IPS-11a (cell line): ENCODE results near the gene CXorf65.

Experiments
- H3K4me3 ChIP-seq: one replicate; pipeline ENCODE4 v1.5.1; 2013; ENCODE audit warnings: low read depth, low read length, control low read depth

CXorf65 gene

GRCh38 chrX:71107762-71108360 lies 1.3 kb upstream of the CXorf65 start:
- no peak overlapping the region for H3K4me3 ChIP-seq

GRCh38 chrX:71107245-71107644 lies 705 bp upstream of the CXorf65 start:
- no peak overlapping the region for H3K4me3 ChIP-seq

- H3K4me3 ChIP-seq = no peak overlapping the region
Observed at GRCh38 chrX:71105628-71106027, 912 bp downstream of the CXorf65 start.

- H3K4me3 ChIP-seq = no peak overlapping the region
Observed at GRCh38 chrX:71103110-71103983, 3.2 kb downstream of the CXorf65 start.

GRCh38 chrX:71102292-71102691 lies 4.2 kb downstream of the CXorf65 start:
- H3K4me3 ChIP-seq = no peak overlapping the region

- no peak overlapping the region for H3K4me3 ChIP-seq
Observed at GRCh38 chrX:71100581-71101505, 5.7 kb downstream of the CXorf65 start.

- H3K4me3 ChIP-seq = no peak overlapping the region
Observed at GRCh38 chrX:71099736-71100135, 6.8 kb downstream of the CXorf65 start.

- H3K4me3 ChIP-seq = no peak overlapping the region
Observed at GRCh38 chrX:71098951-71099506, 7.5 kb downstream of the CXorf65 start.

- no peak overlapping the region for H3K4me3 ChIP-seq
Observed at GRCh38 chrX:71098302-71098701, 8.2 kb downstream of the CXorf65 start.

GRCh38 chrX:71096760-71097032 lies 9.8 kb downstream of the CXorf65 start:
- H3K4me3 ChIP-seq = peak overlapping the region; percentile 63

- peak overlapping the region; percentile 63 for H3K4me3 ChIP-seq
Observed at GRCh38 chrX:71095981-71096759, 10.4 kb downstream of the CXorf65 start.

- peak within 1 kb of the TSS; percentile 63 for H3K4me3 ChIP-seq
Observed at GRCh38 chrX:71095555-71095980, 11.0 kb downstream of the CXorf65 start, which contains the start of gene FOXO4. Gene FOXO4, plus strand, starts transcription at chrX:71095851. Its CDS starts 678 bp downstream, at chrX:71096529.

- peak overlapping the region; percentile 61 for H3K4me3 ChIP-seq
Observed at GRCh38 chrX:71095033-71095432, 11.5 kb downstream of the CXorf65 start.

GRCh38 chrX:71091263-71091662 lies 15.3 kb downstream of the CXorf65 start:
- H3K4me3 ChIP-seq = no peak overlapping the region

GRCh38 chrX:71085900-71086299 lies 20.6 kb downstream of the CXorf65 start:
- no peak overlapping the region for H3K4me3 ChIP-seq

GRCh38 chrX:71082822-71083221 lies 23.7 kb downstream of the CXorf65 start:
- H3K4me3 ChIP-seq = no peak overlapping the region

GRCh38 chrX:71082124-71082647 lies 24.4 kb downstream of the CXorf65 start:
- no peak overlapping the region for H3K4me3 ChIP-seq

- H3K4me3 ChIP-seq = no peak overlapping the region
Observed at GRCh38 chrX:71081330-71082123, 25.0 kb downstream of the CXorf65 start.

GRCh38 chrX:71070531-71070930 lies 36.0 kb downstream of the CXorf65 start:
- H3K4me3 ChIP-seq = no peak overlapping the region
